HL-60 (cell line): ENCODE results near the gene EVA1A.

Source experiments
- CTCF ChIP-seq: IDR thresholded peaks from one replicate; pipeline ENCODE4 v1.5.1; 2011; ENCODE audit warnings: low read length, control low read depth, inconsistent platforms; ENCODE audit not compliant: insufficient read depth
- POLR2AphosphoS5 ChIP-seq: IDR thresholded peaks from 2 replicates; pipeline ENCODE4 v1.6.1; 2012; ENCODE audit warnings: low read depth
- REST ChIP-seq: IDR thresholded peaks from 2 replicates; pipeline ENCODE4 v1.6.1; 2012; ENCODE audit warnings: low read depth; ENCODE audit not compliant: insufficient replicate concordance
- SPI1 ChIP-seq: IDR thresholded peaks from 2 replicates; pipeline ENCODE4 v1.6.1; 2012; ENCODE audit warnings: low read depth, mild to moderate bottlenecking, borderline replicate concordance

GRCh38 chr2:75545922-75546321 lies 14.8 kb downstream of the EVA1A start:
- TF ChIP-seq CTCF, result no peak
- no peak for TF ChIP-seq POLR2AphosphoS5
- TF ChIP-seq REST, result no peak
- no peak for TF ChIP-seq SPI1
